Ovary (tissue), 3 donors: Measurements from ENCODE around the gene TOMM20.

Experiments used
- POLR2A ChIP-seq: fragments of 450-650 bp; IDR thresholded peaks from one replicate; pipeline ENCODE4 v1.6.1; 2017; ENCODE audit warnings: antibody characterized with exemption, mild to moderate bottlenecking, moderate library complexity
- TF ChIP-seq, protein P1 (sequence below), 3 donors: fragments of 450-650 bp in 2 of 3; fragments of 200-600 bp in 1 of 3; IDR thresholded peaks; one replicate each; pipeline versions ENCODE4 v1.5.1 to v1.8.0; 2016 to 2022; ENCODE audit warnings: antibody characterized with exemption in 3 of 3, mild to moderate bottlenecking in 1 of 3
- donor health status: DM: no; HTN: no; CAD: no.

DNA sequence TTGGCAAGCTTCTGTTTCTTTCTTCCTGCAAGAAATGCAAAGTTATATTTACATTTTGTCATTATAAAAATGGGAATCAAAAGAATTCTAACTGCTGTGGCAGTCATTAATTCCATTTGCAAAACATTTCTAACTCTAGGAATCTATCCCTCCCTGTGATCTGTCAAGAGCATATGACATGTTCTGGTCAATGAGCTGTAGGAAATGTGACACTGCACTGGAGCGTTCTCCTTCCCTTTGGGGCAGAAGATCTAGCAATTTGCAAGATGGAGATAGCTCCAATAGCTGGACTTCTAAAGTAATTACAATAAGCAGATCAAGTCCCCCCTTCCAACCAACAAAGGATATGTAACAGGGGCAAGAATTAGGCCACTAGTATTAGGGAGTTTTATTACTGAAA is 6.3 kb downstream of the TOMM20 start:
- TF ChIP-seq, protein P1, sequence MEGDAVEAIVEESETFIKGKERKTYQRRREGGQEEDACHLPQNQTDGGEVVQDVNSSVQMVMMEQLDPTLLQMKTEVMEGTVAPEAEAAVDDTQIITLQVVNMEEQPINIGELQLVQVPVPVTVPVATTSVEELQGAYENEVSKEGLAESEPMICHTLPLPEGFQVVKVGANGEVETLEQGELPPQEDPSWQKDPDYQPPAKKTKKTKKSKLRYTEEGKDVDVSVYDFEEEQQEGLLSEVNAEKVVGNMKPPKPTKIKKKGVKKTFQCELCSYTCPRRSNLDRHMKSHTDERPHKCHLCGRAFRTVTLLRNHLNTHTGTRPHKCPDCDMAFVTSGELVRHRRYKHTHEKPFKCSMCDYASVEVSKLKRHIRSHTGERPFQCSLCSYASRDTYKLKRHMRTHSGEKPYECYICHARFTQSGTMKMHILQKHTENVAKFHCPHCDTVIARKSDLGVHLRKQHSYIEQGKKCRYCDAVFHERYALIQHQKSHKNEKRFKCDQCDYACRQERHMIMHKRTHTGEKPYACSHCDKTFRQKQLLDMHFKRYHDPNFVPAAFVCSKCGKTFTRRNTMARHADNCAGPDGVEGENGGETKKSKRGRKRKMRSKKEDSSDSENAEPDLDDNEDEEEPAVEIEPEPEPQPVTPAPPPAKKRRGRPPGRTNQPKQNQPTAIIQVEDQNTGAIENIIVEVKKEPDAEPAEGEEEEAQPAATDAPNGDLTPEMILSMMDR (IDR thresholded peaks at IDR 0.05): no peak
- no peak for TF ChIP-seq POLR2A
